ENCODE data around the gene ROBO2.

The ROBO2 gene

DNA sequence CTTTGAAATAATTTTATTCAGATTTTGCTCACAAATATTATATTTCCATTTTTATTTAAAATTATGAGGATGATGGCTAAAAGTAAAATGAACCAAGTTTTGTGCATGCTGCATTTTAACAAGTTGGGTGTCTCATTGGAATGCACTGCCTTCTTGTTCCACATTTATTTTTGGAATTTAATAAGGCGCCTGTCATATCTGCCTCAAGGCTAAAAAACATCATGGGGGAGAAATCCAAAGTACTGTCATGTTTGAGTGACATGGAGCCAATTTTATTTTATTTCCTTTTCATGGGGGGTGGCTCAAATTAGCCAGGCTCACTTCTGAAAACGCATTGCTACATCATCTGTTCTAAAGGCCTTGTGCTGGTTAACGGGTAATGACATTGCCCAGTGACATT, 205.1 kb downstream of the ROBO2 start:
- no peak for TF ChIP-seq TAF1 (IDR thresholded peaks at IDR 0.05; ENCODE audit: borderline replicate concordance, low read depth, low read length)
- no peak for TF ChIP-seq POLR2AphosphoS5 (IDR thresholded peaks at IDR 0.05; ENCODE audit: low read depth, low read length)
- TF ChIP-seq POLR2A (IDR thresholded peaks at IDR 0.05; ENCODE audit: low read depth, low read length) = no peak
- no peak for FAIRE-seq

DNA sequence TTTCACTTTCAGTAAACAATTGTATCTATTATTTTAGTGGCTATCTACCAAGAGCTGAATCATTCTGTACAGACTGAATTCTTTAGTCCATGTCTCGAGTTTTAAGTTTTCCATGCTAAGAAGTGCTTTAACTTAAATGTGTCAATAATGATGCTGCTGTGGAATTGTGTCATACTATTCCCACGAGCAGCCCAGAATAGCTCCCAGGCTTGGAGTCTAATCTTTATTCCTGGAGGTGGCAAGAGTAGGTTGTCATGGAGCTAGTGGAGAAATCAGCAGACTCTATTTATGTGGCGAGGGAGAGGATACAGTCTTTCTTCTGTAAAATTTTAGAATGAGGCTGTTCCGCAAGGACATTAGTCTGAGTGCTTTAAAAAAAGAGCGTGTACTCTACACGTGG, 207.2 kb downstream of the ROBO2 start:
- FAIRE-seq (no peak), DNase-seq (ENCODE audit: insufficient read length) (no peak)
- no peak for TF ChIP-seq POLR2AphosphoS5 (IDR thresholded peaks at IDR 0.05; ENCODE audit: low read depth, low read length)
- TF ChIP-seq POLR2A (IDR thresholded peaks at IDR 0.05; ENCODE audit: low read depth, low read length) = no peak
- TF ChIP-seq TAF1 (IDR thresholded peaks at IDR 0.05; ENCODE audit: borderline replicate concordance, low read depth, low read length) = no peak

More for the DNA sequence above, 205.1 kb downstream of the ROBO2 start:
- DNase-seq (ENCODE audit: insufficient read length) = no peak

DNA sequence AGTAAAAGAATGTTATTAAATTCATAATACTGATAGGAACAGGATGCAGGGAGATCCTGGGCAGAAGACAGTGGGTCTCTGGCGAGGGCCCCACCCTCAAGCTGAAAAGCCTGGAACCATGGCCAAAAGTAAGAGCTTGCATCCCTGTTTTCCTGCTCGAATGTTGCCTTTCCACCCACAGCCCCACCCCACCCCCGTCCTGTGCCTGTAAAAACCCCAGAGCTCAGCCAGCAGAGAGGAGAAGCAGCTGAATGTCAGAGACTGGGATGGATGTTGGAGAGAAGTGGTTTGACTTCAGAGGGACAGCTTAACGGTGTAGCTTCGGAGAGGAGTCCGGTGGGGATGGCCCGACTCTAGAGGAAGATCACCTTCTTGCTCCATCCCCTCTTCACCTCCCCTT, 207.9 kb downstream of the ROBO2 start:
- no peak for DNase-seq (ENCODE audit: insufficient read length)
- no peak for TF ChIP-seq TAF1 (IDR thresholded peaks at IDR 0.05; ENCODE audit: borderline replicate concordance, low read depth, low read length)
- no peak for TF ChIP-seq POLR2AphosphoS5 (IDR thresholded peaks at IDR 0.05; ENCODE audit: low read depth, low read length)
- TF ChIP-seq POLR2A (IDR thresholded peaks at IDR 0.05; ENCODE audit: low read depth, low read length) = no peak
- FAIRE-seq = no peak

DNA sequence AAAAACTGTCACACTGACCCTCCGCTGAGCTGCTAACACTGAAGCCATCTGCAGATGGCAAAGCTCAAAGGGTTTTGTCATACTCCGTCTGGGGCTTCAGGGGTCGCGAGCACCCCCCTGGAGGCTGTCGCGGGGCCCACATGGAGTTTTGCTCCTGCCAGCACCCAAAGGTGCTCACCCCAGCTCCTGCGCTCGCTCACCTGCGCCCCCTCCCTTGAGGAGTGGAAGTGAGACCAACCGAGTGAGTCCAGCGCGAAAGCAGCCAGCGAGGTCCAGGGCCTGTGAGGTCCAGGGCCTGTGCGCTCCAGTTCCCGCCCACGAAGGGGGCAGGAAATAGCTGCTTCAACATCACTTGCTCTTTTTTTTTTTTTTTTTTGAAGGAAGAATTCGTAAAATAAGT, 208.5 kb downstream of the ROBO2 start:
- DNase-seq (ENCODE audit: insufficient read length) = no peak
- no peak for TF ChIP-seq POLR2A (IDR thresholded peaks at IDR 0.05; ENCODE audit: low read depth, low read length)
- no peak for TF ChIP-seq POLR2AphosphoS5 (IDR thresholded peaks at IDR 0.05; ENCODE audit: low read depth, low read length)
- TF ChIP-seq TAF1 (IDR thresholded peaks at IDR 0.05; ENCODE audit: borderline replicate concordance, low read depth, low read length) = no peak
- FAIRE-seq = no peak

DNA sequence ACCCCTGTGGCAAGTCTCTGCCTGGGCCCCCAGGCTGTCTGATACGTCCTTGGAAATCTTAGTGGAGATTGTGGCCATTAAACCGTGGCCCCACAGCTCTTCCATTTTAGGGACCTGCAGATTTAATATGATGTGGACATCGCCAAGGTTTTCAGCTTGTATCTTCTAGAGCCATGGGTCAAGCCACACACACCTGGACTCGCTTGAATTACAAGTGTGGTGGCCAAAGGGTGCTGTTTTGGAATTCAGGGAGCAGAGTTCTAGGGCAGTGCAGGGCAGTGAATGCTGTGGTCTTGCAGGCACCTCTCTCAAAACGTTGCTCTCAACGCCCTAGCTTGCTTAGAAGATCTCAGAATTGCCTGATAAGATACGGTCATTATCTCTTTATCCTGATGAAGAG, 211.2 kb downstream of the ROBO2 start:
- FAIRE-seq (no peak), DNase-seq (ENCODE audit: insufficient read length) (no peak)
- TF ChIP-seq POLR2A (IDR thresholded peaks at IDR 0.05; ENCODE audit: low read depth, low read length) (no peak), POLR2AphosphoS5 (IDR thresholded peaks at IDR 0.05; ENCODE audit: low read depth, low read length) (no peak), TAF1 (IDR thresholded peaks at IDR 0.05; ENCODE audit: borderline replicate concordance, low read depth, low read length) (no peak)

DNA sequence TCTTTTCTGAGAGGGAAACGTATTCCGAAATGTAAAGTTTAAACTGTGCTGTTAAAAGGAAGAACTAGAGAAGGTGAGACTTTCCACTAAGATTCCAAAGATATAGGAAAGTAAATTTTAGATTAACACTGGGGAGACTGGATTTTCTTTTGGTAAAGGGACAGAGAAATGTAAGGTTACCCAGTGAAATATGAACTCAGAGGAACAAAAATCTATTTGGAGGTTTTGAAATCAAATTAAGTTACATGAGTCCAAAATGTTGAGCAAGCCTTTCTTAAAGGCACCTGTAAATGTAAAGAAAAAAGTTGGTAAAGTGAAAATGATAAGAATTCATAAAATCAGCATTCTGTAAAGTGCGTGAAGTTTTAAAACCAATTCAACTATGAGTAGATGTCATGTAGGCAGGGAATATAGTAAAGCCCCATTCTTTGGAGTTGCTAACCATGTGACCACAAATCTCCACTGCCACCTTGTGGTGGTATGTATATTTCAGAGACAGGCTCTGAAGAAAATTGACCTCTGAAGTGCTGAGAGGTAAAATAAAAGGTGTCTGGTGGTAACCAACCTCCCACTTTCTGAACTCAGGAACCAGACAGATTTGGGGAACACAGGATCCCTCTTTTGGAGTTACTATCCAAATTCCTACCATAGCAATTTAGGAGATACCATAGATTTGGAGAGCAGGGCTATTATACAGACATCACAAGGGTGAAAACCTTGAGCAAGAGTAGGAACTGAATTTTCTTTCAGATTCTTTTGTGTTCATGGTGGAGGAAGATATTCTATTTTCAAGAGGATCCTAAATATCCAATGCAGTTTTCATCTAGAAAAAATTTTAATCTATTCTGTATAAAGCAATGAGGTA, 215.3 kb downstream of the ROBO2 start:
- DNase-seq (ENCODE audit: insufficient read length) (no peak), FAIRE-seq (peak; percentile 36)
- no peak for TF ChIP-seq POLR2A (IDR thresholded peaks at IDR 0.05; ENCODE audit: low read depth, low read length)
- TF ChIP-seq TAF1 (IDR thresholded peaks at IDR 0.05; ENCODE audit: borderline replicate concordance, low read depth, low read length) = no peak
- TF ChIP-seq POLR2AphosphoS5 (IDR thresholded peaks at IDR 0.05; ENCODE audit: low read depth, low read length) = no peak

DNA sequence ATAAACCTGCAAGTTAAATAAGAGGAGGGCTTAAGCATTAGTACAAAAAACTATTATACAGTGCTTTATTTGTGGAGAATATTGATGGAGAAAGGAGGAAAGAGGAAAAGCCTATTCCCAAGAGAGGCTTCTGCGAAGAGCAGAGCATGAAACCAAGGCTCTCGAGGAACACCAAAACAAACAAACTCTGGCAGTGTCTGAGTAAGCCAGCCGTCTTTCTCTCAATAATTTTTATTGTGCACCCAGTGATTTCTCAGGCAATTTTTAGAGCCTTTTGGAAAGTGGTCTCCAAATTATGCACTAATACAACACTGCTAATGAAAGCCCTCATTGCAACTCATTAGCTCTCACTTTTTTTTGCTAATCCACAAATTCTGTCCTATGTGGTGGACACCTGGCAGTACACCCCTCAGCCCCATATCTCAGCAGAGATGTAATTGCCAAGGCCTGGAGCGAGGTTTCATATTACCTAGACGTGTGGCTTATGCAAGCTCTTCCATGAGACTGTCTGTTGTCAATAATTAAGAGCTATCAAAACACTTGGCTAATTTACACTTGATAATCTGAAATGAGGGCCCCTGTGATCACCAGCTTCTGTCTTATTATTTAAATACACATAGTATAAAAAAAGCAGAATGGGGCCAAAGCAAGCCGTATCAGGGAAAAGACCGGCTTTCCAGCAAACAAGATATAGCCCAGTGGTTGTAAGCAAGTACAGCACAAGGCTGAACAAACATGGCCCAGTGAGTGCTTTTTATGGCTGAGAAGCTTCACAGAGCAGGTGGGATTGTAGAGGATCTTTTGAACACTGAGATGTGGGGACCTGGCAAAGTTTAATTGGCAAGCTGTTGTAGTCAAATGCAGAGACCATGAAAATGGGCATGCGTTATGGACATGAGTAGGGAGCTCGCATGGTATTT, 216.9 kb downstream of the ROBO2 start:
- FAIRE-seq (no peak), DNase-seq (ENCODE audit: insufficient read length) (no peak)
- TF ChIP-seq POLR2AphosphoS5 (IDR thresholded peaks at IDR 0.05; ENCODE audit: low read depth, low read length) (no peak), POLR2A (IDR thresholded peaks at IDR 0.05; ENCODE audit: low read depth, low read length) (no peak), TAF1 (IDR thresholded peaks at IDR 0.05; ENCODE audit: borderline replicate concordance, low read depth, low read length) (no peak)

DNA sequence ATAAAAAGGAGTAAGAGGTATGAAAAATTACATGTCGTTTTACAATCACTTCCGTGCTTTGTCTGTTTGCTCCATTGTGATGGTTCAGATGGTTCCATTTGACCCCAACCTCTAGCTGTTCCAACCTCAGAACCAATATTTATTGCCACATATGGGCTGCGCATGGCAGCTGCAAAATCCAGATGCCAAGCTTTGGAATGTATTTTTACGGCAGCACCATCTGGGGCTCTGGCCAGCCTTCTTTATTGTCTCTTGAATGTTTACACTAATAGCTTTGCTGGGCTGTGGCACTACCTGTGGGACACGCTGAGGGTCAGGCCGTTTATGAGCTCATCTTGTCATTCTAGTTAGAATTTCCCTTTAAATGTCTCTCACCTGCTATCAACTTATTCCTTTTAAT, 219.8 kb downstream of the ROBO2 start:
- no peak for FAIRE-seq

DNA sequence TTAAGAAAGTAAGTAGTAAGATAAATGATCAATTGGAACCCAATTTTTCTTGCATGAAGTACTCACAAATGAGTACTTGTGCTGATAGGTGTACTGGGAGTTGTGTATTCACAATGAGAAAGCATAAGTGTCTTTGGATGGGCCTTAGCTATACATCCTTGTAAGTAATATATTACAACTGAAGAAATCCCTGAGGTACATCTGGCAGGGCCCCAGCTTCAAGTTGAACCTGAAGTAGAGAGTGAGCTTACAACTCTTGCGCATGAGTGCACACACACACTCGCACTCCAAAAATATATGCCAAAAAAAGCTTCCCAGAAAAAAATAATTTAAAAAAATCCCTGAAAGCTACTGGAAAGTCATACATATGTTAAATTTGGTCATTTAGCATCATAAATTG, 222.5 kb downstream of the ROBO2 start:
- FAIRE-seq (no peak), DNase-seq (ENCODE audit: insufficient read length) (no peak)
- TF ChIP-seq POLR2A (IDR thresholded peaks at IDR 0.05; ENCODE audit: low read depth, low read length) (no peak), POLR2AphosphoS5 (IDR thresholded peaks at IDR 0.05; ENCODE audit: low read depth, low read length) (no peak), TAF1 (IDR thresholded peaks at IDR 0.05; ENCODE audit: borderline replicate concordance, low read depth, low read length) (no peak)

More for the DNA sequence above, 219.8 kb downstream of the ROBO2 start:
- TF ChIP-seq POLR2A (IDR thresholded peaks at IDR 0.05; ENCODE audit: low read depth, low read length) (no peak), POLR2AphosphoS5 (IDR thresholded peaks at IDR 0.05; ENCODE audit: low read depth, low read length) (no peak), TAF1 (IDR thresholded peaks at IDR 0.05; ENCODE audit: borderline replicate concordance, low read depth, low read length) (no peak)
- DNase-seq (ENCODE audit: insufficient read length) = no peak

DNA sequence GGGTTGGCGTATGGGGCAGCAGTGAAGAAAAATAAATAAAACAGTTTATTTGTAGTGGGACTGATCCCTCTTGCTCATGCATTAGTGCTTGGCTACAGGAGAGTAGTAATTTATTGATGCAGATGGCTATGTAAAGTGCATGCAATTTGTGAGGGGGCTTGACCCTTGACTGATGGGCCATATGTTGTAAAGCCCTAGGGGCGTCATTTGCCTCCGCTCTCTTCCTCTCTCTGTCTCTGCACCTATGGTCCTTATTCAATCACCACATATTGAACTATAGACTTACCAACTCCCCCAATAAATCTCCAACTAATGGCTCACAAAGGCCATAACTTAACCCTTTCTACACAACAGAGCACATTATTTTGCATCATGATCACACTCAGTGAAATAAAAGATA, 227.7 kb downstream of the ROBO2 start:
- TF ChIP-seq POLR2A (IDR thresholded peaks at IDR 0.05; ENCODE audit: low read depth, low read length) = no peak
- TF ChIP-seq TAF1 (IDR thresholded peaks at IDR 0.05; ENCODE audit: borderline replicate concordance, low read depth, low read length) = no peak
- TF ChIP-seq POLR2AphosphoS5 (IDR thresholded peaks at IDR 0.05; ENCODE audit: low read depth, low read length) = no peak
- FAIRE-seq (no peak), DNase-seq (ENCODE audit: insufficient read length) (no peak)

DNA sequence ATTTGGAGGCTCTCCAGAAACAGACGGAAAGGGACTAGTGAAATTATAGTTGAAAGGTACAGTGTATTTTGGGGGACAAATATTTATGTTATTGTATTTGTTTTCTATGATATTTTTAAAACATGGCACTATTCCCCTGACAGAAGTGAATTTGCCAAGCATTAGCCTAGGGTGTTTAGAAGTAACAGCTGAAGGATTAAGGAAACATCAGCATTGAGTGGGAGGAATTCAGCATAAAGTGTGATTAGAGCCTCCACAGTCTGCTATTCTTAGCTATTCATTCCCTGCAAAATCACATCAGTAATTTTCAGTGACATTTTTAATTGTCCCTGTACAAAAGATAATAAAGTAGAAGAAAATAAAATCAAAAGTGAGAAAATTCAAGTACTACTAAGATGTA, 231.4 kb downstream of the ROBO2 start:
- no peak for TF ChIP-seq POLR2AphosphoS5 (IDR thresholded peaks at IDR 0.05; ENCODE audit: low read depth, low read length)
- TF ChIP-seq POLR2A (IDR thresholded peaks at IDR 0.05; ENCODE audit: low read depth, low read length) = no peak
- TF ChIP-seq TAF1 (IDR thresholded peaks at IDR 0.05; ENCODE audit: borderline replicate concordance, low read depth, low read length) = no peak
- DNase-seq (ENCODE audit: insufficient read length) = no peak
- FAIRE-seq = no peak

Data from GM12892 (cell line).